H1 (cell line): ENCODE results near the gene ZBTB11. TPM values are rescaled to one million over a fixed set of nuclear protein-coding genes. Genes with fewer than 3 reads are reported as not detected.

Source experiments
- CTCF ChIA-PET: fragments of 300-600 bp; sonication (Branson Sonifier 250); formaldehyde crosslinking; loops from one replicate; lab custom pipeline; 2021; ENCODE audit not compliant: partially characterized antibody; lab: Charles Lee
- POLR2A ChIA-PET: fragments of 300-600 bp; sonication (Branson Sonifier 250); formaldehyde crosslinking; loops from one replicate; lab custom pipeline; 2021; ENCODE audit warnings: inconsistent platforms; ENCODE audit not compliant: partially characterized antibody; lab: Charles Lee
- DNase-seq, 2 experiments: peaks; one replicate each; pipeline versions ENCODE4 v3.0.0 to v3.0.0-alpha.2; 2010 to 2022; ENCODE audit warnings: low spot score in 2 of 2, low read depth in 1 of 2, mixed read lengths in 1 of 2
- FAIRE-seq: peaks from 2 replicates; lab custom pipeline; 2011; peaks lifted over from hg19 to GRCh38; lab: Jason Lieb, UNC
- H2AFZ ChIP-seq: 2 replicates; pipeline ENCODE4 v1.8.1; 2012; ENCODE audit warnings: low read length, inconsistent platforms
- H2AK5ac ChIP-seq: 2 replicates; pipeline ENCODE4 v1.6.1; 2013; ENCODE audit warnings: low read depth, low read length
- H2BK120ac ChIP-seq: replicated peaks from 2 replicates; pipeline ENCODE3; 2013; ENCODE audit warnings: low read depth, low read length, inconsistent platforms
- H2BK12ac ChIP-seq: 2 replicates; pipeline ENCODE4 v1.6.1; 2013; ENCODE audit warnings: low read depth, low read length
- H2BK15ac ChIP-seq: 2 replicates; pipeline ENCODE4 v1.6.1; 2013; ENCODE audit warnings: low read length
- H2BK20ac ChIP-seq: 2 replicates; pipeline ENCODE4 v1.6.1; 2013; ENCODE audit warnings: low read length
- H2BK5ac ChIP-seq: 2 replicates; pipeline ENCODE4 v1.6.1; 2013; ENCODE audit warnings: low read depth, low read length
- H3K14ac ChIP-seq: 2 replicates; pipeline ENCODE4 v1.6.1; 2013; ENCODE audit warnings: inconsistent platforms; ENCODE audit not compliant: insufficient read length
- H3K18ac ChIP-seq: 2 replicates; pipeline ENCODE4 v1.6.1; 2013; ENCODE audit warnings: low read length; ENCODE audit errors: extremely low read depth
- H3K23ac ChIP-seq: 2 replicates; pipeline ENCODE4 v1.6.1; 2013; ENCODE audit warnings: inconsistent platforms; ENCODE audit not compliant: insufficient read length
- H3K23me2 ChIP-seq: 2 replicates; pipeline ENCODE4 v1.6.1; 2013; ENCODE audit warnings: low read depth, low read length
- H3K27ac ChIP-seq: 2 replicates; pipeline ENCODE4 v1.6.1; 2011; ENCODE audit warnings: low read depth, low read length, inconsistent platforms
- H3K27me3 ChIP-seq, 4 experiments: replicated peaks in 1 of 4; 1 replicate in 1 of 4; 2 replicates in 3 of 4; pipeline versions ENCODE4 v1.6.1 to v1.8.1; 2011 to 2013; ENCODE audit warnings: low read length in 3 of 4, mild to moderate bottlenecking in 3 of 4, inconsistent platforms in 2 of 4, mixed read lengths in 2 of 4, moderate library complexity in 1 of 4; ENCODE audit not compliant: control insufficient read depth in 3 of 4, insufficient read depth in 3 of 4; ENCODE audit errors: extremely low read depth in 1 of 4
- H3K36me3 ChIP-seq, 4 experiments: 2 replicates each; pipeline versions ENCODE4 v1.6.1 to v1.8.1; 2011 to 2013; ENCODE audit warnings: mild to moderate bottlenecking in 4 of 4, low read length in 3 of 4, moderate library complexity in 2 of 4, control low read depth in 1 of 4, inconsistent platforms in 1 of 4; ENCODE audit not compliant: insufficient read depth in 4 of 4, control insufficient read depth in 2 of 4
- H3K4ac ChIP-seq: replicated peaks from 2 replicates; pipeline ENCODE3; 2013; ENCODE audit warnings: low read length, low read depth, mixed read lengths, inconsistent platforms; ENCODE audit not compliant: insufficient read length
- H3K4me1 ChIP-seq, 4 experiments: replicated peaks in 1 of 4; 1 replicate in 1 of 4; 2 replicates in 3 of 4; pipeline versions ENCODE4 v1.6.1 to v1.8.1; 2011 to 2013; ENCODE audit warnings: low read length in 3 of 4, inconsistent platforms in 2 of 4, mixed read lengths in 1 of 4; ENCODE audit not compliant: insufficient read depth in 4 of 4, control insufficient read depth in 3 of 4
- H3K4me2 ChIP-seq, 2 experiments: 2 replicates each; pipeline versions ENCODE4 v1.6.1 to v1.8.1; 2011 to 2013; ENCODE audit warnings: low read depth in 2 of 2, low read length in 2 of 2, control low read depth in 1 of 2, inconsistent platforms in 1 of 2, mild to moderate bottlenecking in 1 of 2; ENCODE audit not compliant: insufficient read depth in 1 of 2
- H3K4me3 ChIP-seq, 4 experiments: fragments of 200-600, 300-600 bp in 1 of 4; sonication (generic), shearing (Covaris generic), sonication (Bioruptor Twin) in 1 of 4; 2 replicates each; pipeline versions ENCODE4 v1.5.1 to v1.8.1; 2011 to 2016; ENCODE audit warnings: low read length in 4 of 4, low read depth in 3 of 4, control low read depth in 2 of 4, inconsistent platforms in 2 of 4, mild to moderate bottlenecking in 2 of 4, mixed read lengths in 1 of 4, moderate library complexity in 1 of 4; ENCODE audit not compliant: insufficient read depth in 2 of 4; ENCODE audit errors: extremely low read depth in 1 of 4
- H3K56ac ChIP-seq: replicated peaks from 2 replicates; pipeline ENCODE3; 2013; ENCODE audit warnings: low read depth, mild to moderate bottlenecking, mixed read lengths, low read length, inconsistent platforms; ENCODE audit not compliant: insufficient read length
- H3K79me1 ChIP-seq: 2 replicates; pipeline ENCODE4 v1.6.1; 2013; ENCODE audit warnings: low read depth, low read length, control low read depth
- H3K79me2 ChIP-seq, 2 experiments: 2 replicates each; pipeline versions ENCODE4 v1.6.1 to v1.8.1; 2012 to 2013; ENCODE audit warnings: low read length in 2 of 2, mild to moderate bottlenecking in 2 of 2, inconsistent platforms in 1 of 2; ENCODE audit not compliant: insufficient read depth in 2 of 2, control insufficient read depth in 1 of 2
- H3K9ac ChIP-seq, 4 experiments: replicated peaks in 1 of 4; 1 replicate in 1 of 4; 2 replicates in 3 of 4; pipeline versions ENCODE4 v1.6.1 to v1.8.1; 2011 to 2013; ENCODE audit warnings: low read depth in 3 of 4, low read length in 3 of 4, control low read depth in 2 of 4, mild to moderate bottlenecking in 2 of 4, moderate library complexity in 2 of 4, inconsistent platforms in 1 of 4; ENCODE audit errors: extremely low read depth in 1 of 4
- H3K9me3 ChIP-seq, 2 experiments: 2 replicates each; pipeline versions ENCODE4 v1.6.1 to v1.8.1; 2012 to 2013; ENCODE audit warnings: mild to moderate bottlenecking in 2 of 2, moderate library complexity in 2 of 2, control low read depth in 1 of 2, inconsistent platforms in 1 of 2, low read depth in 1 of 2, low read length in 1 of 2, mixed read lengths in 1 of 2; ENCODE audit not compliant: insufficient read depth in 2 of 2
- H4K20me1 ChIP-seq, 2 experiments: replicated peaks in 1 of 2; 2 replicates each; pipeline versions ENCODE3 to v1.8.1; 2011 to 2013; ENCODE audit warnings: inconsistent platforms in 2 of 2, low read length in 2 of 2, mild to moderate bottlenecking in 1 of 2; ENCODE audit not compliant: insufficient read depth in 2 of 2, control insufficient read depth in 1 of 2
- H4K5ac ChIP-seq: 2 replicates; pipeline ENCODE4 v1.6.1; 2013; ENCODE audit warnings: low read length, low read depth, mixed read lengths, inconsistent platforms; ENCODE audit not compliant: insufficient read length
- H4K8ac ChIP-seq: 2 replicates; pipeline ENCODE4 v1.8.0; 2013; ENCODE audit warnings: mild to moderate bottlenecking, moderate library complexity, low read length, inconsistent platforms; ENCODE audit not compliant: insufficient read depth; ENCODE audit errors: extremely low read depth
- H4K91ac ChIP-seq: replicated peaks from 2 replicates; pipeline ENCODE3; 2013; ENCODE audit warnings: low read length, mixed read lengths, inconsistent platforms; ENCODE audit not compliant: insufficient read length
- BACH1 ChIP-seq: IDR thresholded peaks from 2 replicates; pipeline ENCODE4 v1.6.1; 2012; ENCODE audit warnings: low read length, improper control_type of control experiment
- RXRA ChIP-seq: IDR thresholded peaks from 2 replicates; pipeline ENCODE4 v1.6.1; 2011; ENCODE audit warnings: low read depth, mild to moderate bottlenecking, low read length, moderate library complexity; ENCODE audit not compliant: insufficient read depth
- SRF ChIP-seq: IDR thresholded peaks from 2 replicates; pipeline ENCODE4 v1.6.1; 2011; ENCODE audit warnings: mild to moderate bottlenecking, low read depth, low read length, moderate library complexity
- TAF1 ChIP-seq: IDR thresholded peaks from 2 replicates; pipeline ENCODE4 v1.6.1; 2011; ENCODE audit warnings: mild to moderate bottlenecking, low read depth, low read length
- WGBS, 2 experiments: shearing (Covaris generic) in 1 of 2; methylation state at CpG; one replicate each; pipeline versions ENCODE4 v1.1.6 to v1.1.7; 2013 to 2015; ENCODE audit warnings: low lambda C conversion rate in 2 of 2, mixed read lengths in 2 of 2, inconsistent platforms in 1 of 2, low coverage in 1 of 2, missing lambda C conversion rate in 1 of 2; ENCODE audit not compliant: insufficient replicate concordance in 2 of 2, insufficient coverage in 1 of 2, insufficient read length in 1 of 2; ENCODE audit errors: extremely low coverage in 1 of 2, missing lambda C conversion rate in 1 of 2; 5-methylcytosine and 5-hydroxymethylcytosine counted together
- polyA plus RNA-seq, 7 experiments: library from polyadenylated mRNA; depleted of rRNA in 3 of 7; stranded (reverse) in 5 of 7; unstranded in 2 of 7; fragments of >200 nt in 5 of 7; fragments of 200-250 nt in 2 of 7; gene quantifications; 1 replicate in 5 of 7; 2 replicates in 1 of 7; 4 replicates in 1 of 7; pipeline versions ENCODE4 v1.2.1 to v1.2.3, GENCODE V29; 2011 to 2013; ENCODE audit warnings: missing spikeins in 2 of 7, mixed read lengths in 2 of 7
- total RNA-seq: library from RNA; stranded (reverse); fragmentation: NEBNext Ultra II Directional; extraction: Animal tissue kit (Norgen Biotek cat#: 25700); gene quantifications from 2 replicates; pipeline ENCODE4 v1.2.1, GENCODE V29; 2021

The ZBTB11 gene
- total and polyA plus RNA-seq, 2 of the 8 experiments (the other 6 are each of a cell fraction or from before 2014, with no cell fraction given) = 3.0 to 14.0 TPM

DNA sequence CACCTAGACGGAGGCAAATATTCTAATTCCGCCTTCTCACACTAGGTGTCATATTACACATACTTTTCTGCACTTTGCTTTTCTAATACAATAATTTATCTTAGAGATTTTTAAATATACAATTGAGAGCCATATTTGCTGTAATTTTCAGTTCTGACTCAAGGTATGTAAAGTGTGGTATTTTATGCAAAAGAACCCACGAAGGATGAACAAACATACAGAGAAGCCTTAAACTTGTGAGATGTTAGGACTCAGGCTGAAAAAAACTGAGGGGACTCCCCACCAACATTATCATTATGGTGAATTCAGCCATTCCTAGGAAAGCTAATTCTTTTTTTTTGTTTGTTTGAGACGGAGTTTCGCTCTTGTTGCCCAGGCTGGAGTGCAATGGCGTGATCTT lies 9.6 kb downstream of the ZBTB11 start:
- WGBS, 2 experiments = 90% methylated on average over 6 of the region's 6 CpGs; no CpG with 5 or more reads in 1 of the 2 experiments
- no peak for FAIRE-seq
- no peak overlapping the region for H3K4me3 ChIP-seq
- no peaks in the 10 kb centered on the region for H3K4me1 ChIP-seq
- peaks cover 1 to 3% of the 10 kb centered on the region in 2 experiments for H4K20me1 ChIP-seq
- no peak overlapping the region for H3K56ac ChIP-seq
- no peak for DNase-seq
- peaks cover 6 to 54% (median 25%) of the 10 kb centered on the region in 4 experiments; a peak in 7 of 8 replicates for H3K36me3 ChIP-seq
- H2BK5ac ChIP-seq = no peak overlapping the region
- H3K79me2 ChIP-seq = peaks cover 0 to 17% of the 10 kb centered on the region in 2 experiments; a peak in 2 of 4 replicates
- no peaks in the 10 kb centered on the region for H3K9me3 ChIP-seq
- H2BK15ac ChIP-seq = no peak overlapping the region
- no peak overlapping the region for H3K14ac ChIP-seq
- no peak overlapping the region for H4K5ac ChIP-seq
- no peaks in the 10 kb centered on the region for H3K27me3 ChIP-seq
- H3K23ac ChIP-seq = no peak overlapping the region
- no peak overlapping the region for H3K18ac ChIP-seq
- no peak overlapping the region for H2AFZ ChIP-seq
- no peak overlapping the region for H3K4me2 ChIP-seq
- no peak overlapping the region for H2BK120ac ChIP-seq
- ChIA-PET POLR2A (interaction anchor here (0.8 to 18.4 kb wide), 3 partner anchors 9 to 104 kb away, joined by 3 to 308 read pairs (median 18); partner anchors contain the start of genes RPL24 and ZBTB11), CTCF (interaction anchor here (0.7 to 1.2 kb wide), 2 partner anchors 10 to 29 kb away, joined by 3 to 4 read pairs; no protein-coding TSS in a partner anchor)
- H2AK5ac ChIP-seq = no peak overlapping the region
- no peak overlapping the region for H2BK12ac ChIP-seq
- no peaks in the 10 kb centered on the region for H3K23me2 ChIP-seq
- H4K8ac ChIP-seq = no peak overlapping the region
- no peaks in the 10 kb centered on the region for H3K79me1 ChIP-seq
- TF ChIP-seq TAF1 = no peak
- no peak for TF ChIP-seq SRF
- TF ChIP-seq RXRA = no peak
- no peak for TF ChIP-seq BACH1
- H4K91ac ChIP-seq = no peak overlapping the region
- no peak overlapping the region for H2BK20ac ChIP-seq
- H3K27ac ChIP-seq = no peak overlapping the region
- no peak overlapping the region for H3K4ac ChIP-seq
- no peak overlapping the region for H3K9ac ChIP-seq
